Measurements from ENCODE around the gene RB1.

The RB1 gene

GRCh38 chr13:48281556-48281955, 22.0 kb upstream of the RB1 start:
- no peak overlapping the region for H3K4me3 Mint-ChIP-seq
- H3K4me1 Mint-ChIP-seq: no peaks in the 10 kb centered on the region
- H3K27me3 Mint-ChIP-seq: no peaks in the 10 kb centered on the region
- no peak overlapping the region for H3K27ac Mint-ChIP-seq
- no peaks in the 10 kb centered on the region for H3K36me3 Mint-ChIP-seq
- no peaks in the 10 kb centered on the region for H3K9me3 Mint-ChIP-seq

DNA sequence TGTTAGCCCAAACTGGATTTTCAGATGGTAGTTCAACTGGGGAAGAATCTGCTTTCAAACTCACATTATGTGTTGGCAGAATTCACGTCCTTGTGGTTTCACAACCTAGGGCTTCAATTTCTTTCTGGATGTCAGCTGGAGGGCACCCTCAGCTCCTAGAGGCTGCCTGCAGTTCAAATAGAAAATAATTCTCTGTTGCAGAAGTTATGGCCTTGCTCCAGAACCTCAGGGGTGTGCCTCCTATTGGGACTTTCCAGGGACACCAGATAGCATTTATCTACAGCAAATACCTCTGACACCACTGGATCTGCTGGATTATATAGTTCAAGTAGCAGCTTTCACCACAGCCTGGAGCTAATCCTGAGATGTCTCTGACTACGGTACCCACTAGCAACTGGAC, 11.8 kb upstream of the RB1 start:
- peaks cover 2% of the 10 kb centered on the region for H3K36me3 Mint-ChIP-seq
- H3K4me3 Mint-ChIP-seq: no peak overlapping the region
- peaks cover 1% of the 10 kb centered on the region for H3K27me3 Mint-ChIP-seq
- no peak overlapping the region for H3K27ac Mint-ChIP-seq
- H3K9me3 Mint-ChIP-seq: no peaks in the 10 kb centered on the region
- H3K4me1 Mint-ChIP-seq: no peaks in the 10 kb centered on the region

GRCh38 chr13:48292650-48293049, 10.9 kb upstream of the RB1 start:
- Mint-ChIP-seq H3K27ac (no peak overlapping the region), H3K36me3 (peaks cover 2% of the 10 kb centered on the region), H3K4me3 (no peak overlapping the region)

DNA sequence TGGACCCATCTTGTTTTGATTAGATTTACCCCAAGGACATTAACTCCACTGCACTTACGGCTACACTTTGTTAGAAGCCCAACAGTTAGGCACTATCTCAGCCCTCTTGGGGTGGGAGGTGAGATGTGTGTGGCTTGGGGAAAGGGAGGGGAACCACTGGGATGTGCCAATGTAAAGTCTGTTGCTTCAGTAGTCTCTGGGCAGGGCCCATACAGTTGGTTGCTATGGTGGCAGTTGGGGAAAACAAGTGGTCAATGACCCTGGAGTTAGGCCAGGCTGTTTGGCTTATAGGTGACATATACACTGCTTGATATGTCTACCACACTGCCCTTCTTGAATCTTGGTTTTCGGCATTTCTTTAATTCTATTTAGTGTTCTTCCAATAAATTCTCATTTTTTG, 8.9 kb upstream of the RB1 start:
- Mint-ChIP-seq H3K9me3 (no peaks in the 10 kb centered on the region), H3K36me3 (peaks cover 2% of the 10 kb centered on the region), H3K27ac (no peak overlapping the region), H3K4me3 (no peak overlapping the region), H3K27me3 (no peaks in the 10 kb centered on the region), H3K4me1 (no peaks in the 10 kb centered on the region)

More at GRCh38 chr13:48292650-48293049, 10.9 kb upstream of the RB1 start:
- Mint-ChIP-seq H3K27me3 (peaks cover 1% of the 10 kb centered on the region), H3K4me1 (no peaks in the 10 kb centered on the region), H3K9me3 (no peaks in the 10 kb centered on the region)

GRCh38 chr13:48295271-48295670, 8.3 kb upstream of the RB1 start:
- no peak overlapping the region for H3K27ac Mint-ChIP-seq
- H3K9me3 Mint-ChIP-seq: no peaks in the 10 kb centered on the region
- H3K4me1 Mint-ChIP-seq: no peaks in the 10 kb centered on the region
- peaks cover 4% of the 10 kb centered on the region for H3K36me3 Mint-ChIP-seq
- no peaks in the 10 kb centered on the region for H3K27me3 Mint-ChIP-seq
- H3K4me3 Mint-ChIP-seq: no peak overlapping the region

GRCh38 chr13:48296528-48296927, 7.0 kb upstream of the RB1 start:
- Mint-ChIP-seq H3K36me3 (peaks cover 4% of the 10 kb centered on the region), H3K27me3 (no peaks in the 10 kb centered on the region), H3K27ac (peak overlapping the region; percentile 9), H3K4me1 (no peaks in the 10 kb centered on the region), H3K9me3 (no peaks in the 10 kb centered on the region), H3K4me3 (no peak overlapping the region)

- H3K9me3 Mint-ChIP-seq: no peaks in the 10 kb centered on the region
- H3K4me1 Mint-ChIP-seq: peaks cover 2% of the 10 kb centered on the region
- no peaks in the 10 kb centered on the region for H3K27me3 Mint-ChIP-seq
- peaks cover 4% of the 10 kb centered on the region for H3K36me3 Mint-ChIP-seq
- H3K27ac Mint-ChIP-seq: no peak overlapping the region
- no peak overlapping the region for H3K4me3 Mint-ChIP-seq
Observed at GRCh38 chr13:48297131-48297786, 6.3 kb upstream of the RB1 start.

- Mint-ChIP-seq H3K4me3 (no peak overlapping the region), H3K36me3 (peaks cover 4% of the 10 kb centered on the region), H3K27ac (no peak overlapping the region), H3K27me3 (no peaks in the 10 kb centered on the region), H3K9me3 (no peaks in the 10 kb centered on the region), H3K4me1 (peaks cover 14% of the 10 kb centered on the region)
Observed at GRCh38 chr13:48299591-48299990, 4.0 kb upstream of the RB1 start.

- no peaks in the 10 kb centered on the region for H3K27me3 Mint-ChIP-seq
- H3K4me1 Mint-ChIP-seq: peaks cover 39% of the 10 kb centered on the region
- peaks cover 6% of the 10 kb centered on the region for H3K36me3 Mint-ChIP-seq
- peak overlapping the region; percentile 98 for H3K27ac Mint-ChIP-seq
- peak overlapping the region; percentile 91 for H3K4me3 Mint-ChIP-seq
- no peaks in the 10 kb centered on the region for H3K9me3 Mint-ChIP-seq
Observed at GRCh38 chr13:48302871-48303358, 636 bp upstream of the RB1 start.

DNA sequence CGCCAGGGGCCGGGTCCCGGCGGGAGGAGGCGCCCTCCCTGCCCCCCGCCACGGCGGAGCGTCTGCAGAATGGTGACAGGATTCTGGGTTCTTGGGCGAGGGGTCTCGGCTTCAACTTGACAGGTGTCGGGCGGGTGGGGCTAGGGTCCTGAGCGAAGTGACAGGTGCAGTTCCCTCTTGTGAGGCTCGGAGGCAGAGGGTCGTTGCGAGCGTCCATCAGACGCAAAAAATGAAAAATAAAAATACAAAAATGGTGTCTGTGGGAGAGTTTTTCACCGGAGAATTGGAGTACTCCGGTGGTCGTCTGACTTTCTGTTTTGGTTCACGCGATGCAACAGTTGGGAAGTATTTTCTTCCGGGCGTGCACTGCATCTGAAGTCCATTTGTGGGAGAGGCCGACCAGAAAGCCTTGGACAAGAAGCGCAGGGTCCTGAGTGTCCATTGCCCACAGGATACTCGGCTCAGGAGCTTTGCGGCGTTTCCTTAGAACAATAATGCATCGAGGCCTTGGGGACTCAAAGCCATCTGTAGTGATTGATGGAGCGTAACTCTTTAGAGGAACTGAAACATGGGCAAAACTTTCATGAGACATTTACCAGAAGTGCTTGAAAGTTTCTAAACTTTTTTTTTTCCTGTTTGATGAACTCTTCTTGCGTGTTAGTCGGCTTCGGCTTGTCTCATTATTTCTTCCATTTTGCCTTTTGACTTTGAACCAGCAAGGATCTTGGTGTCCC, 759 bp downstream of the RB1 start:
- Mint-ChIP-seq H3K9me3 (no peaks in the 10 kb centered on the region), H3K4me3 (peak overlapping the region; percentile 91), H3K4me1 (peaks cover 42% of the 10 kb centered on the region), H3K27me3 (no peaks in the 10 kb centered on the region), H3K36me3 (peaks cover 9% of the 10 kb centered on the region), H3K27ac (peak overlapping the region; percentile 97)

DNA sequence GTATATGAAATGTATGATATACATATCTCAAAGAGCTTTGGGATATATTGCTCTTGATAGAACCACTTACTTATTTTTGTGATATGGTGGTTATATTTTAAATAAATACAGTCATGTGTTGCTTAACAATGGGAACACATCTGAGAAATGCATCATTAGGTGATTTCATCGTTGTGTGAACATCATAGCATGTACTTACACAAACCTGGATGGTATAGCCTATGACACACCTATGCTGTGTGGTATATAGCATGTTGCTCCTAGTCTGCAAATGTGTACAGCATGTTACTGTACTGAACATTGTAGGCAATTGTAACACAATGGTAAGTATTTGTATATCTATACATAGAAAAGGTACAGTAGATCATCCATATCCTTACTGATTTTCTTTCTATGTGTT, 7.7 kb downstream of the RB1 start:
- H3K36me3 Mint-ChIP-seq: peaks cover 16% of the 10 kb centered on the region
- H3K27ac Mint-ChIP-seq: no peak overlapping the region
- H3K27me3 Mint-ChIP-seq: no peaks in the 10 kb centered on the region
- H3K4me1 Mint-ChIP-seq: peaks cover 56% of the 10 kb centered on the region
- no peaks in the 10 kb centered on the region for H3K9me3 Mint-ChIP-seq
- no peak overlapping the region for H3K4me3 Mint-ChIP-seq

- no peaks in the 10 kb centered on the region for H3K9me3 Mint-ChIP-seq
- peaks cover 9% of the 10 kb centered on the region for H3K36me3 Mint-ChIP-seq
- no peaks in the 10 kb centered on the region for H3K27me3 Mint-ChIP-seq
- no peak overlapping the region for H3K4me3 Mint-ChIP-seq
- H3K4me1 Mint-ChIP-seq: peaks cover 37% of the 10 kb centered on the region
- no peak overlapping the region for H3K27ac Mint-ChIP-seq
Observed at GRCh38 chr13:48315969-48316650, 12.6 kb downstream of the RB1 start.

- H3K27me3 Mint-ChIP-seq: no peaks in the 10 kb centered on the region
- H3K27ac Mint-ChIP-seq: peak overlapping the region; percentile 62
- H3K9me3 Mint-ChIP-seq: no peaks in the 10 kb centered on the region
- H3K4me1 Mint-ChIP-seq: peaks cover 41% of the 10 kb centered on the region
- H3K36me3 Mint-ChIP-seq: peaks cover 10% of the 10 kb centered on the region
- H3K4me3 Mint-ChIP-seq: no peak overlapping the region
Observed at GRCh38 chr13:48316826-48317510, 13.4 kb downstream of the RB1 start.

DNA sequence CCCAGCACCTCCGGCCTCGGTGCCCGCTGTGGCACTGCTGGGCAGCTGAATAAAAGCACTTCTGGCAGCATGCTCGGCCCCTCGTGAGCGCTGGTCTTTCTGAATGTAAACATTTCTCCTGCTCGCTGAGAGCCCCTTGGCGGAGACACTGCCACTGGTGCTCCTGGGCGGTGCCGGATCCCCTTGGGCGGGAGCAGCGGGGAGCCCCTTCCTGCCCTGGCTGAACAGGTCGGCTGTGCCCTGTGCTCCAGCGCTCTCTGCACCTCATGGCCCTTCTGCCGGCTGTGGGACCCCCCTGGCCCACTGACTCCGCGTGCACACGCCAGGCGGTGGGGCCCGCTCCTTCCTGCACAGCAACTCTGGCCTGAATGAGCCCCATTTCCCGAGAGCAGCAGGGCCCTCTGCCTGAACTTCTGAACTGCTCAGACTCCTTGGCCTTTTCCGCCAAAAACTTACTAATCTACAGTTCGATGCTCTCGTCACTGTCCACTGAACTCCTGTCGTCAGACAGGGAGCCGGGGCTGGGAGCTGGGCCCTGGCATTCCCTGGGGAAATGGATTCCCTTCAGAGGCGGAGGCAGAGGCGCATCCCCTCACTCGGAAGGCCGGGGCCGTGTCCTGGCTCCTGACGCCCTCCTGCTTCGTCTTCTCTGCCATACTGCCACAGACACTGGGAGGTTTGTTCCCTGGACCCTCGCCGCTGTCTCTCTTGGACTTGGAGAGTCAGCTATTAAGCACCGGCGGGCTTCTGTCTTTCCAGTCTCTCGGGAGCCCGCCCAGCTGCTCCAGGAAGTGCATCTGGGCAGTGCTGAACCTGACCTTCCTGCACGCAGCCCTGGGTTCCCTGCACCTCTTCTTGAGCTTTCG, 14.2 kb downstream of the RB1 start:
- H3K27ac Mint-ChIP-seq: no peak overlapping the region
- peak overlapping the region; percentile 86 for H3K4me3 Mint-ChIP-seq
- H3K27me3 Mint-ChIP-seq: no peaks in the 10 kb centered on the region
- H3K4me1 Mint-ChIP-seq: peaks cover 35% of the 10 kb centered on the region
- H3K9me3 Mint-ChIP-seq: no peaks in the 10 kb centered on the region
- H3K36me3 Mint-ChIP-seq: peaks cover 13% of the 10 kb centered on the region

DNA sequence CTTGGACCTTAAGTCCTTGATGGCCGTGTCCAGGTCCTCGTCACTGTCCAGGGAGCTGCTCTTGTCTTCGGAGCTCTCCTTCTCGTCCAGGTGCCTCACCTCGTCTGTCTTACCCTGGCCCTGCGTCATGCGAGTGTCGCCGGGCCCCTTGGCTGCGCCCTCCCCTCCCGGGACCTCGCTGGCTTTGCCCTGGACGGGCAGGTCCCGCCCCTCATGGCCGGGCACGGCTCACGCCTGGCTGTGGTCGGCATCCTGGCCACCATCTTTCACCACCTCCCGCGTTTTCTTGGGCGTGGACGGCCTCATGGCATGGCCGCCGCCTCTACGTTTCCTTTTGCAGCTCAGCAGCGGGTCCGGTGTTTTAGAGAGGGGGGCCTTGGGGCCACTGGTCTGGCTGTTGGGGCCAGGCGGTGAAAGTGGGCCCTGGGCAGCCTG, 14.8 kb downstream of the RB1 start:
- Mint-ChIP-seq H3K4me3 (peak overlapping the region; percentile 86), H3K36me3 (peaks cover 11% of the 10 kb centered on the region), H3K4me1 (peaks cover 32% of the 10 kb centered on the region), H3K27ac (no peak overlapping the region), H3K9me3 (no peaks in the 10 kb centered on the region), H3K27me3 (no peaks in the 10 kb centered on the region)
